Panc1 (cell line): ENCODE results near the gene WNT5A. TPM values are rescaled to one million over a fixed set of nuclear protein-coding genes. Genes with fewer than 3 reads are reported as not detected.

Experiments
- ATAC-seq: fragments of 200-7000 bp; cut with Tn5 transposase; 2 replicates; pipeline ENCODE4 v1.9.1; 2020; ENCODE audit warnings: mild to moderate bottlenecking, moderate library complexity
- BruUV-seq: library from RNA; stranded (reverse); fragments of 400-500 nt; replicated peaks from 2 replicates; lab custom pipeline; 2021; lab: Mats Ljungman, UMichigan
- CTCF ChIA-PET: fragments of 300-600 bp; sonication (Branson Sonifier 250); formaldehyde crosslinking; loops from one replicate; lab custom pipeline; 2022; ENCODE audit warnings: antibody characterized with exemption; lab: Charles Lee
- POLR2A ChIA-PET: fragments of 300-600 bp; sonication (Branson Sonifier 250); formaldehyde crosslinking; loops from one replicate; lab custom pipeline; 2022; ENCODE audit warnings: antibody characterized with exemption; lab: Charles Lee
- DNase-seq: peaks from one replicate; pipeline ENCODE4 v3.0.0-alpha.2; 2010; ENCODE audit warnings: low read depth, low spot score
- H3K27ac ChIP-seq: 2 replicates; pipeline ENCODE4 v1.5.1; 2011; ENCODE audit warnings: mild to moderate bottlenecking, low read length, inconsistent platforms
- H3K27me3 ChIP-seq: fragments of 200-500 bp; sonication (Bioruptor generic); 2 replicates; pipeline ENCODE4 v1.6.0; 2014; ENCODE audit warnings: low read length, inconsistent platforms; ENCODE audit not compliant: control insufficient read depth, insufficient read depth
- H3K36me3 ChIP-seq: fragments of 200-500 bp; sonication (Bioruptor generic); 2 replicates; pipeline ENCODE4 v1.5.1; 2014; ENCODE audit warnings: inconsistent platforms, mild to moderate bottlenecking, low read length, moderate library complexity; ENCODE audit not compliant: control insufficient read depth, insufficient read depth
- H3K4me1 ChIP-seq: 2 replicates; pipeline ENCODE4 v1.5.1; 2011; ENCODE audit warnings: inconsistent platforms, mild to moderate bottlenecking, low read length, moderate library complexity; ENCODE audit not compliant: control insufficient read depth, insufficient read depth
- H3K4me3 ChIP-seq, 2 experiments: 2 replicates each; pipeline ENCODE4 v1.5.1; 2011 to 2012; ENCODE audit warnings: low read depth in 2 of 2, low read length in 2 of 2, mild to moderate bottlenecking in 2 of 2, inconsistent platforms in 1 of 2, moderate library complexity in 1 of 2
- H3K9me3 ChIP-seq: fragments of 200-500 bp; sonication (Bioruptor generic); 2 replicates; pipeline ENCODE4 v1.5.1; 2014; ENCODE audit warnings: low read depth, mild to moderate bottlenecking, inconsistent platforms, low read length, moderate library complexity; ENCODE audit not compliant: control insufficient read depth, insufficient read depth
- CTCF ChIP-seq: fragments of 450-650 bp; IDR thresholded peaks from 2 replicates; pipeline ENCODE4 v1.5.1; 2017; ENCODE audit warnings: mild to moderate bottlenecking
- POLR2AphosphoS5 ChIP-seq: IDR thresholded peaks from 2 replicates; pipeline ENCODE4 v1.6.1; 2012; ENCODE audit warnings: mild to moderate bottlenecking, low read depth, low read length, moderate library complexity
- REST ChIP-seq, 2 experiments: IDR thresholded peaks; 2 replicates each; pipeline ENCODE4 v1.6.1; 2011 to 2012; ENCODE audit warnings: low read depth in 2 of 2, control low read depth in 1 of 2, low read length in 1 of 2, mild to moderate bottlenecking in 1 of 2, moderate library complexity in 1 of 2; ENCODE audit not compliant: insufficient read depth in 1 of 2
- SIN3A ChIP-seq: IDR thresholded peaks from 2 replicates; pipeline ENCODE4 v1.6.1; 2012; ENCODE audit warnings: low read depth, mild to moderate bottlenecking, low read length, moderate library complexity, borderline replicate concordance; ENCODE audit not compliant: insufficient read depth
- TCF7L2 ChIP-seq: IDR thresholded peaks from 2 replicates; pipeline ENCODE4 v1.6.1; 2011; ENCODE audit warnings: mild to moderate bottlenecking, low read depth, low read length, inconsistent platforms
- in situ Hi-C: cut with HindIII; loops from 2 replicates; pipeline ENCODE4 v1.10.0; 2016; ENCODE audit warnings: low sequenced_read_pairs, low pct_unique_long_range_greater_than_20kb
- intact Hi-C: fragments of 100-400 bp; cut with micrococcal nuclease; formaldehyde crosslinking; loops from one replicate; pipeline ENCODE4 v1.10.0; 2022; ENCODE audit not compliant: unreplicated experiment
- total RNA-seq: library from RNA; stranded (reverse); gene quantifications from one replicate; pipeline ENCODE4 v1.2.1, GENCODE V29; 2021; ENCODE audit not compliant: unreplicated experiment

The WNT5A gene
- total RNA-seq, 1 experiment from 2014 or later: 0.54 TPM

- no peaks in the 10 kb centered on the region for H3K27me3 ChIP-seq
- intact Hi-C loops: no loop called here
- DNase-seq: no peak
- no peaks in the 10 kb centered on the region for H3K36me3 ChIP-seq
- no TSS peak for BruUV-seq
- TF ChIP-seq SIN3A (no peak), TCF7L2 (no peak), REST (IDR thresholded peaks at IDR 0.05; ENCODE audit: insufficient read depth in 1 of 2, low read depth in 2 of 2, low read length in 1 of 2) (no peak), CTCF (no peak), POLR2AphosphoS5 (no peak)
- H3K4me3 ChIP-seq: no peak overlapping the region
- H3K9me3 ChIP-seq: no peaks in the 10 kb centered on the region
- ChIA-PET CTCF (no interaction called here), POLR2A (no interaction called here)
- ATAC-seq: no peak
- no peak overlapping the region for H3K27ac ChIP-seq
- in situ Hi-C loops: no loop called here
- no peaks in the 10 kb centered on the region for H3K4me1 ChIP-seq
Observed at GRCh38 chr3:55519019-55519418, 31.9 kb upstream of the WNT5A start.

GRCh38 chr3:55518451-55518850 lies 31.3 kb upstream of the WNT5A start:
- intact Hi-C loops (no loop called here), in situ Hi-C loops (no loop called here)
- ATAC-seq (no peak), DNase-seq (no peak)
- no peaks in the 10 kb centered on the region for H3K4me1 ChIP-seq
- BruUV-seq: no TSS peak
- ChIA-PET POLR2A (no interaction called here), CTCF (no interaction called here)
- H3K27me3 ChIP-seq: no peaks in the 10 kb centered on the region; the same call in 1 of the 2 replicates
- no peak overlapping the region for H3K4me3 ChIP-seq
- H3K9me3 ChIP-seq: no peaks in the 10 kb centered on the region
- no peaks in the 10 kb centered on the region for H3K36me3 ChIP-seq
- TF ChIP-seq REST (IDR thresholded peaks at IDR 0.05; ENCODE audit: insufficient read depth in 1 of 2, low read depth in 2 of 2, low read length in 1 of 2): no peak
- TF ChIP-seq CTCF: no peak
- TF ChIP-seq SIN3A: no peak
- TF ChIP-seq TCF7L2: no peak
- no peak for TF ChIP-seq POLR2AphosphoS5
- no peak overlapping the region for H3K27ac ChIP-seq
